K562 (cell line): ENCODE results near the gene LGALS14. TPM values are rescaled to one million over a fixed set of nuclear protein-coding genes. Genes with fewer than 3 reads are reported as not detected.

Experiments
- ATAC-seq: fragments of 200-7000 bp; cut with Tn5 transposase; 3 replicates; pipeline ENCODE4 v1.9.1; 2020; ENCODE audit warnings: moderate library complexity
- BruUV-seq: library from RNA; stranded (reverse); fragments of 400-500 nt; replicated peaks from 2 replicates; lab custom pipeline; 2021; lab: Mats Ljungman, UMichigan
- CTCF ChIA-PET: fragments of 300-600 bp; formaldehyde crosslinking; extraction: SDS; loops from one replicate; lab custom pipeline; 2021; ENCODE audit warnings: low intra/inter-chr PET ratio; lab: Yijun Ruan, JAX
- POLR2A ChIA-PET: fragments of 300-600, 350-650 bp; sonication (Branson Sonifier 250); formaldehyde crosslinking; extraction: SDS; loops from one replicate; lab custom pipeline; 2021; ENCODE audit warnings: antibody characterized with exemption, inconsistent platforms; lab: Yijun Ruan, JAX
- DNase-seq, 4 experiments: peaks; one replicate each; pipeline versions ENCODE4 v3.0.0 to v3.0.0-alpha.2; 2011 to 2018; ENCODE audit warnings: low spot score in 3 of 4, mixed read lengths in 3 of 4; ENCODE audit errors: extremely low read depth in 1 of 4
- FAIRE-seq: peaks from 2 replicates; lab custom pipeline; 2011; peaks lifted over from hg19 to GRCh38; lab: Jason Lieb, UNC
- H2AFZ ChIP-seq: 2 replicates; pipeline ENCODE4 v1.6.0; 2011; ENCODE audit warnings: low read depth, low read length, control low read depth, inconsistent platforms
- H3K27ac ChIP-seq: fragments of 200-600 bp; 3 replicates; pipeline ENCODE4 v1.8.0; 2011; ENCODE audit warnings: low read depth, mild to moderate bottlenecking, control low read depth, inconsistent platforms, low read length, moderate library complexity, mixed read lengths; ENCODE audit errors: extremely low read depth
- H3K27me3 ChIP-seq, 2 experiments: fragments of 300-600 bp in 1 of 2; 2 replicates in 1 of 2; 3 replicates in 1 of 2; pipeline versions ENCODE4 v1.6.0 to v1.8.0; 2011; ENCODE audit warnings: inconsistent platforms in 2 of 2, low read length in 2 of 2, mild to moderate bottlenecking in 1 of 2, mixed read lengths in 1 of 2, moderate library complexity in 1 of 2; ENCODE audit not compliant: control insufficient read depth in 2 of 2, insufficient read depth in 2 of 2
- H3K36me3 ChIP-seq: fragments of 300-600 bp; 3 replicates; pipeline ENCODE4 v1.8.0; 2011; ENCODE audit warnings: mild to moderate bottlenecking, low read length, inconsistent platforms; ENCODE audit not compliant: control insufficient read depth, insufficient read depth
- H3K4me1 ChIP-seq, 2 experiments: fragments of 200-600 bp in 1 of 2; replicated peaks in 1 of 2; 2 replicates in 1 of 2; 3 replicates in 1 of 2; pipeline versions ENCODE4 v1.5.1 to v1.8.0; 2011; ENCODE audit warnings: inconsistent platforms in 2 of 2, low read length in 2 of 2, mild to moderate bottlenecking in 1 of 2, mixed read lengths in 1 of 2, moderate library complexity in 1 of 2; ENCODE audit not compliant: control insufficient read depth in 2 of 2, insufficient read depth in 2 of 2
- H3K4me2 ChIP-seq: 2 replicates; pipeline ENCODE4 v1.6.1; 2011; ENCODE audit warnings: low read length, control low read depth, inconsistent platforms, mixed read lengths; ENCODE audit not compliant: insufficient read depth
- H3K4me3 ChIP-seq: fragments of 200-600 bp; sonication (generic), shearing (Covaris generic); 2 replicates; pipeline ENCODE4 v1.5.1; 2016; ENCODE audit warnings: control low read depth, inconsistent platforms
- H3K79me2 ChIP-seq: fragments of 200-600 bp; 3 replicates; pipeline ENCODE4 v1.8.0; 2011; ENCODE audit warnings: low read length, inconsistent platforms; ENCODE audit not compliant: control insufficient read depth, insufficient read depth
- H3K9ac ChIP-seq, 2 experiments: 2 replicates each; pipeline versions ENCODE4 v1.6.0 to v1.6.1; 2011; ENCODE audit warnings: low read depth in 2 of 2, low read length in 2 of 2, control low read depth in 1 of 2, inconsistent platforms in 1 of 2, mild to moderate bottlenecking in 1 of 2, mixed read lengths in 1 of 2; ENCODE audit not compliant: insufficient read depth in 1 of 2
- H3K9me1 ChIP-seq: one replicate; pipeline ENCODE4 v1.6.0; 2011; ENCODE audit warnings: inconsistent platforms, mild to moderate bottlenecking, low read length, moderate library complexity; ENCODE audit not compliant: control insufficient read depth, insufficient read depth
- H3K9me3 ChIP-seq: replicated peaks from 2 replicates; pipeline ENCODE4 v1.5.1; 2011; ENCODE audit warnings: low read depth, low read length, inconsistent platforms; ENCODE audit not compliant: control insufficient read depth, insufficient read depth
- H4K20me1 ChIP-seq: replicated peaks from 2 replicates; pipeline ENCODE4 v1.6.1; 2011; ENCODE audit warnings: low read length, inconsistent platforms, mixed read lengths; ENCODE audit not compliant: control insufficient read depth, insufficient read depth
- DMBX1 ChIP-seq: fragments of 250-450 bp; sonication (Bioruptor Pico); IDR thresholded peaks from 2 replicates; pipeline ENCODE4 v1.8.0; 2022; ENCODE audit warnings: inconsistent platforms, mild to moderate bottlenecking, moderate library complexity, borderline replicate concordance
- HLTF ChIP-seq: fragments of 450-650 bp; IDR thresholded peaks from 2 replicates; pipeline ENCODE4 v1.6.1; 2016
- SIN3B ChIP-seq: fragments of 450-650 bp; IDR thresholded peaks from 2 replicates; pipeline ENCODE4 v1.6.1; 2017; ENCODE audit warnings: low read depth, mild to moderate bottlenecking, moderate library complexity
- SMARCA5 ChIP-seq: fragments of 450-650 bp; IDR thresholded peaks from 2 replicates; pipeline ENCODE4 v1.6.1; 2016
- SRSF9 ChIP-seq: fragments of 200-400 bp; formaldehyde crosslinking; IDR thresholded peaks from 2 replicates; pipeline ENCODE4 v1.6.1; 2017; ENCODE audit warnings: low read depth, low read length, borderline replicate concordance
- ZFP1 ChIP-seq: fragments of 450-650 bp; formaldehyde crosslinking; IDR thresholded peaks from 2 replicates; pipeline ENCODE4 v1.4.0; 2020; ENCODE audit warnings: mild to moderate bottlenecking, mixed read lengths
- ZNF311 ChIP-seq: fragments of 250-450 bp; sonication (Bioruptor Pico); IDR thresholded peaks from 2 replicates; pipeline ENCODE4 v1.4.0; 2020; ENCODE audit warnings: mild to moderate bottlenecking, moderate library complexity
- WGBS: fragments of 100-300 bp; shearing (Covaris generic); methylation state at CpG from one replicate; pipeline ENCODE4 v1.1.6; 2016; ENCODE audit warnings: low coverage, mixed read lengths; ENCODE audit not compliant: insufficient coverage; ENCODE audit errors: missing lambda C conversion rate; 5-methylcytosine and 5-hydroxymethylcytosine counted together
- in situ Hi-C: fragments of 300-500 bp; cut with MboI; formaldehyde crosslinking; loops from 4 replicates; pipeline ENCODE4 v1.15.0; 2018; ENCODE audit warnings: inconsistent platforms, mixed read lengths
- intact Hi-C: fragments of 100-400 bp; cut with micrococcal nuclease; formaldehyde crosslinking; loops from 2 replicates; pipeline ENCODE4 v1.14.2; 2022
- polyA plus RNA-seq, 8 experiments: library from polyadenylated mRNA; depleted of rRNA in 4 of 8; stranded (reverse) in 5 of 8; unstranded in 3 of 8; fragments of >200 nt; fragmentation: Nextera tagmentation in 2 of 8; fragmentation: Illumina TruSeq in 1 of 8; extraction: Ambion mirVana in 2 of 8; extraction: Trizol in 1 of 8; gene quantifications; 2 replicates each; pipeline versions ENCODE4 v1.2.1 to v1.2.3, GENCODE V29; 2011 to 2014; ENCODE audit warnings: inconsistent platforms in 1 of 8, missing spikeins in 1 of 8
- total RNA-seq, 7 experiments: library from RNA; depleted of rRNA in 6 of 7; stranded (reverse); fragments of >200 nt in 6 of 7; fragmentation: Illumina TruSeq in 2 of 7; extraction: Trizol in 2 of 7; gene quantifications; 2 replicates each; pipeline versions ENCODE4 v1.2.1 to v1.2.3, GENCODE V29; 2011 to 2021; ENCODE audit warnings: low replicate concordance in 1 of 7
- TF ChIP-seq, protein P1 (sequence below): sonication (generic); formaldehyde crosslinking; IDR thresholded peaks from 2 replicates; pipeline ENCODE4 v1.8.0; 2022; ENCODE audit warnings: missing genetic modification reagents, mild to moderate bottlenecking, borderline replicate concordance
- TF ChIP-seq, protein P2 (sequence below): fragments of 250-450 bp; sonication (Bioruptor Pico); IDR thresholded peaks from 2 replicates; pipeline ENCODE4 v1.9.0; 2021; ENCODE audit warnings: mild to moderate bottlenecking, inconsistent platforms

The LGALS14 gene
- total and polyA plus RNA-seq, 9 of the 15 experiments (the other 6 are each of a cell fraction or from before 2014, with no cell fraction given) = not detected

DNA sequence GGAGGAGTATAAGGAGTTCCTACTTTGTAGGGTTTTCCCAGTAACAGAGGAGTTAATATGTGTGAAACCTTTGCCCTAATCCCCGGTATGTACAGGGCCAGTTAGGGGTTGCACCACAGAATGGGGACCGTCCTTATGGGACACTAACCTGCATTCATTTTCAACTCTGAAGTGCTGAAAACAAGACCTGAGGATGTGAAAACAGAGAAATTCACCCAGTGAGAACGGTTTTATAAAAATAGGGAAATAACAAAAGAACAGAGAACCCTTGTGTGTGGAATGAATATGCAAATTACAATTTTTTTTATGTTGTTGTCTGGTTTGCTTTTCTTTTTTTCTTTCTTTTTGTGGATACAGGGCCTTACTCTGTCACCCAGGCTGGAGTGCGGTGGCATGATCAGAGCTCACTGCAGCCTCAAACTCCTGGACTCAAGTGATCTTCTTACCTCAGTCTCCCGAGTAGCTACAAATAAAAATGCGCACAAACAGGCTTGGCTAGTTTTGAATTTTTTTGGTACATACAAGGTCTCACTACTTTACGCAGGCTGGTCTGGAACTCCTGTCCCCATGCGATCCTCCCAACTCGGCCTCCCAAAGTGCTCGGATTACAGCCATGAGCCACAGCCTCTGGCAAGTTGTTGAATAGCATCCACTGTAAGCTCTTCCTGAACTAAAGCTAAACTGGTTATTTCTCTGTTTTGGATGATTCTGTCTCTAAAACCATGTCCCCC is 23.0 kb downstream of the LGALS14 start:
- Histone ChIP-seq H3K27me3 (peaks cover 0 to 8% of the 10 kb centered on the region in 2 experiments; a peak in 1 of 5 replicates), H3K4me2 (no peak overlapping the region), H3K4me3 (no peak overlapping the region), H4K20me1 (no peaks in the 10 kb centered on the region), H3K4me1 (no peaks in the 10 kb centered on the region), H3K36me3 (no peaks in the 10 kb centered on the region), H3K79me2 (no peaks in the 10 kb centered on the region), H3K9me1 (no peaks in the 10 kb centered on the region), H3K27ac (no peak overlapping the region), H3K9me3 (no peaks in the 10 kb centered on the region), H2AFZ (no peak overlapping the region), H3K9ac (no peak overlapping the region)
- intact Hi-C loops = no loop called here
- BruUV-seq = no TSS peak
- ATAC-seq (no peak), DNase-seq (no peak), FAIRE-seq (no peak)
- 0% methylated on average over 10 of the region's 10 CpGs for WGBS
- in situ Hi-C loops = no loop called here
- CTCF ChIA-PET = no interaction called here
- POLR2A ChIA-PET = no interaction called here
- TF ChIP-seq SIN3B = no peak
- TF ChIP-seq DMBX1 (CRISPR knock-in tag) = no peak
- TF ChIP-seq, protein P1, sequence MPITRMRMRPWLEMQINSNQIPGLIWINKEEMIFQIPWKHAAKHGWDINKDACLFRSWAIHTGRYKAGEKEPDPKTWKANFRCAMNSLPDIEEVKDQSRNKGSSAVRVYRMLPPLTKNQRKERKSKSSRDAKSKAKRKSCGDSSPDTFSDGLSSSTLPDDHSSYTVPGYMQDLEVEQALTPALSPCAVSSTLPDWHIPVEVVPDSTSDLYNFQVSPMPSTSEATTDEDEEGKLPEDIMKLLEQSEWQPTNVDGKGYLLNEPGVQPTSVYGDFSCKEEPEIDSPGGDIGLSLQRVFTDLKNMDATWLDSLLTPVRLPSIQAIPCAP (CRISPR knock-in tag) = no peak
- no peak for TF ChIP-seq ZFP1
- TF ChIP-seq SRSF9 = no peak
- no peak for TF ChIP-seq SMARCA5
- TF ChIP-seq HLTF = no peak
- no peak for TF ChIP-seq ZNF311 (CRISPR knock-in tag)
- TF ChIP-seq, protein P2, sequence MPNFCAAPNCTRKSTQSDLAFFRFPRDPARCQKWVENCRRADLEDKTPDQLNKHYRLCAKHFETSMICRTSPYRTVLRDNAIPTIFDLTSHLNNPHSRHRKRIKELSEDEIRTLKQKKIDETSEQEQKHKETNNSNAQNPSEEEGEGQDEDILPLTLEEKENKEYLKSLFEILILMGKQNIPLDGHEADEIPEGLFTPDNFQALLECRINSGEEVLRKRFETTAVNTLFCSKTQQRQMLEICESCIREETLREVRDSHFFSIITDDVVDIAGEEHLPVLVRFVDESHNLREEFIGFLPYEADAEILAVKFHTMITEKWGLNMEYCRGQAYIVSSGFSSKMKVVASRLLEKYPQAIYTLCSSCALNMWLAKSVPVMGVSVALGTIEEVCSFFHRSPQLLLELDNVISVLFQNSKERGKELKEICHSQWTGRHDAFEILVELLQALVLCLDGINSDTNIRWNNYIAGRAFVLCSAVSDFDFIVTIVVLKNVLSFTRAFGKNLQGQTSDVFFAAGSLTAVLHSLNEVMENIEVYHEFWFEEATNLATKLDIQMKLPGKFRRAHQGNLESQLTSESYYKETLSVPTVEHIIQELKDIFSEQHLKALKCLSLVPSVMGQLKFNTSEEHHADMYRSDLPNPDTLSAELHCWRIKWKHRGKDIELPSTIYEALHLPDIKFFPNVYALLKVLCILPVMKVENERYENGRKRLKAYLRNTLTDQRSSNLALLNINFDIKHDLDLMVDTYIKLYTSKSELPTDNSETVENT (CRISPR knock-in tag) = no peak
